ENCODE measurements around the gene PTPRN2.
A peak's percentile ranks its signal among the peaks of the same experiment; 100 is the strongest.
"Not testable (repeated sequence)": the region's sequence is repeated elsewhere in the genome, so short reads cannot be mapped to it uniquely, and the experiment has no call there.

The PTPRN2 gene

GRCh38 chr7:157595086-157595855, 992.4 kb downstream of the PTPRN2 start:
- DNase-seq = no peak

GRCh38 chr7:157594306-157594705, 993.3 kb downstream of the PTPRN2 start:
- no peak for DNase-seq

GRCh38 chr7:157593541-157593940, 994.1 kb downstream of the PTPRN2 start:
- no peak for DNase-seq

GRCh38 chr7:157592636-157593320, 994.8 kb downstream of the PTPRN2 start:
- DNase-seq = not testable (repeated sequence)

- DNase-seq = no peak
These were observed 997.1 kb downstream of the PTPRN2 start for GRCh38 chr7:157590526-157590925.

- DNase-seq = no peak
These were observed 997.9 kb downstream of the PTPRN2 start for GRCh38 chr7:157589680-157590079.

GRCh38 chr7:157587805-157588560, 999.6 kb downstream of the PTPRN2 start:
- no peak for DNase-seq

GRCh38 chr7:157587051-157587804, 1000.4 kb downstream of the PTPRN2 start:
- DNase-seq = no peak

- DNase-seq = no peak
These were observed 1001.1 kb downstream of the PTPRN2 start for GRCh38 chr7:157586426-157586955.

- no peak for DNase-seq
These were observed 1002.3 kb downstream of the PTPRN2 start for GRCh38 chr7:157585113-157585861.

GRCh38 chr7:157584420-157584819, 1003.2 kb downstream of the PTPRN2 start:
- no peak for DNase-seq

GRCh38 chr7:157581740-157582139, 1005.9 kb downstream of the PTPRN2 start:
- DNase-seq = no peak

GRCh38 chr7:157580324-157580723, 1007.3 kb downstream of the PTPRN2 start:
- no peak for DNase-seq

- DNase-seq = no peak
These were observed 1008.2 kb downstream of the PTPRN2 start for GRCh38 chr7:157579425-157579824.

- no peak for DNase-seq
These were observed 1009.8 kb downstream of the PTPRN2 start for GRCh38 chr7:157577796-157578339.

GRCh38 chr7:157577061-157577460, 1010.6 kb downstream of the PTPRN2 start:
- no peak for DNase-seq

GRCh38 chr7:157576415-157576814, 1011.2 kb downstream of the PTPRN2 start:
- peak; percentile 75 for DNase-seq

- no peak for DNase-seq
These were observed 1011.8 kb downstream of the PTPRN2 start for GRCh38 chr7:157575777-157576176.

- DNase-seq = no peak
These were observed 1012.6 kb downstream of the PTPRN2 start for GRCh38 chr7:157574914-157575586.

- DNase-seq = no peak
These were observed 1013.4 kb downstream of the PTPRN2 start for GRCh38 chr7:157574120-157574825.

All from stimulated activated CD4-positive, alpha-beta T cell treated with anti-CD3 and anti-CD28 coated beads, Interleukin-15, amount 100 ng/mL, for 24 hours (primary cell).